Astrocyte (in vitro differentiated cells and primary cell): ENCODE results near the gene ELAC2. TPM values are rescaled to one million over a fixed set of nuclear protein-coding genes. Genes with fewer than 3 reads are reported as not detected.

ENCODE experiments used
- DNase-seq: peaks from one replicate; pipeline ENCODE4 v3.0.0-alpha.2; 2010; ENCODE audit warnings: low read depth
- FAIRE-seq: peaks from 2 replicates; lab custom pipeline; 2011; peaks lifted over from hg19 to GRCh38; lab: Jason Lieb, UNC
- H2AFZ ChIP-seq: 2 replicates; pipeline ENCODE4 v1.6.0; 2012; ENCODE audit warnings: low read depth, low read length, inconsistent platforms
- H3K27ac ChIP-seq: 2 replicates; pipeline ENCODE4 v1.5.1; 2011; ENCODE audit warnings: low read depth, low read length, inconsistent platforms
- H3K27me3 ChIP-seq: 2 replicates; pipeline ENCODE4 v1.6.0; 2011; ENCODE audit warnings: low read length, inconsistent platforms; ENCODE audit not compliant: insufficient read depth
- H3K36me3 ChIP-seq: 2 replicates; pipeline ENCODE4 v1.5.1; 2011; ENCODE audit warnings: low read length, inconsistent platforms; ENCODE audit not compliant: insufficient read depth
- H3K4me1 ChIP-seq: 2 replicates; pipeline ENCODE4 v1.5.1; 2011; ENCODE audit warnings: low read length, inconsistent platforms; ENCODE audit not compliant: insufficient read depth
- H3K4me2 ChIP-seq: 2 replicates; pipeline ENCODE4 v1.6.0; 2012; ENCODE audit warnings: low read length, inconsistent platforms
- H3K4me3 ChIP-seq: 2 replicates; pipeline ENCODE4 v1.5.1; 2011; ENCODE audit warnings: low read depth, mild to moderate bottlenecking, low read length, inconsistent platforms; ENCODE audit not compliant: insufficient read depth
- H3K79me2 ChIP-seq: 2 replicates; pipeline ENCODE4 v1.6.0; 2012; ENCODE audit warnings: mild to moderate bottlenecking, low read length, inconsistent platforms; ENCODE audit not compliant: insufficient read depth
- H3K9ac ChIP-seq: 2 replicates; pipeline ENCODE4 v1.6.0; 2012; ENCODE audit warnings: mild to moderate bottlenecking, low read length, inconsistent platforms
- H3K9me3 ChIP-seq: 2 replicates; pipeline ENCODE4 v1.5.1; 2012; ENCODE audit warnings: low read depth, mild to moderate bottlenecking, low read length, inconsistent platforms; ENCODE audit not compliant: insufficient read depth
- H4K20me1 ChIP-seq: 2 replicates; pipeline ENCODE4 v1.6.0; 2012; ENCODE audit warnings: low read length, inconsistent platforms; ENCODE audit not compliant: insufficient read depth
- H3K27ac Mint-ChIP-seq: one replicate; pipeline ENCODE4 v1.8.0; 2021; ENCODE audit warnings: mild to moderate bottlenecking, mixed read lengths; ENCODE audit not compliant: unreplicated experiment
- H3K27me3 Mint-ChIP-seq: one replicate; pipeline ENCODE4 v1.8.0; 2021; ENCODE audit warnings: low read depth, mixed read lengths; ENCODE audit not compliant: unreplicated experiment
- H3K36me3 Mint-ChIP-seq: one replicate; pipeline ENCODE4 v1.8.0; 2021; ENCODE audit warnings: low read depth, mixed read lengths; ENCODE audit not compliant: unreplicated experiment
- H3K4me1 Mint-ChIP-seq: one replicate; pipeline ENCODE4 v1.8.0; 2021; ENCODE audit warnings: low read depth, mixed read lengths; ENCODE audit not compliant: unreplicated experiment
- H3K4me3 Mint-ChIP-seq: one replicate; pipeline ENCODE4 v1.8.0; 2021; ENCODE audit warnings: mild to moderate bottlenecking, moderate library complexity, mixed read lengths; ENCODE audit not compliant: unreplicated experiment
- H3K9me3 Mint-ChIP-seq: one replicate; pipeline ENCODE4 v1.8.0; 2021; ENCODE audit warnings: mild to moderate bottlenecking, mixed read lengths; ENCODE audit not compliant: unreplicated experiment
- EZH2 ChIP-seq: IDR thresholded peaks from 2 replicates; pipeline ENCODE4 v1.6.1; 2012; ENCODE audit warnings: mild to moderate bottlenecking, low read length, inconsistent platforms; ENCODE audit not compliant: insufficient read depth
- total RNA-seq: library from RNA; stranded (reverse); gene quantifications from 2 replicates; pipeline ENCODE4 v1.2.1, GENCODE V29; 2021
- TF ChIP-seq, protein P1 (sequence below): IDR thresholded peaks from 2 replicates; pipeline ENCODE4 v1.5.1; 2011; ENCODE audit warnings: low read depth, mild to moderate bottlenecking, inconsistent platforms, low read length, moderate library complexity; ENCODE audit not compliant: insufficient read depth

The ELAC2 gene
- total RNA-seq, 1 donor from 2014 or later, result 63.2 TPM

DNA sequence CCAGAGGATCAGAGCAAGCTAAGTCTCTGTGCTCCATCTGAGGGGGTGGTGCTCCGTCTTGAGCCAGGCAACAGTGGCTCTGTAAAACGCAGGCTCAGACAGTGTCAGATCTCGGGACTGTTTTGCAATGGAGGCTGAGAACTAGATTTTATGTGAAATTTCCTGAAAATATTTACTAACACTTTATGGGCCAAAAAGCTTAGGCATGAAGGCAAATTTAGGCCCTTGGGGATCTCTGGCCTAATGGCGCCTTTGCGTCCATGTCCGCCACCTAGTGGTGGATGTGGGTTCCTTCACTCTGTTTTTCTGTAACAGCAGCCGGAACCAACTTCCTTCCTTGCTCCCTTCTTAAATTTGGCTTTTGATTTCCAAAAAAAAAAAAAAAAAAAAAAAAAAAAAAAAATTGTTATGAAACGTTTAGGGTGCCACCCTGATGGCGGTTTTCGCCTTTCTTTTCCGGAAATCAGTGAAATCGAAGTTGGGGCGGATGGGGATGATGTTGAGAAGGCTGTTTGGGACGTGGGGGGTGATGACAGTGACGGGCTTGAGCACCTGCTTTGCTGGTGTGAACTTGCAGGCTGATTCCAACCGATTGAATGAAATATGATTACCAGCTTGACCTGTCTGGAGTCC is 14.0 kb upstream of the ELAC2 start:
- FAIRE-seq, result no peak

DNA sequence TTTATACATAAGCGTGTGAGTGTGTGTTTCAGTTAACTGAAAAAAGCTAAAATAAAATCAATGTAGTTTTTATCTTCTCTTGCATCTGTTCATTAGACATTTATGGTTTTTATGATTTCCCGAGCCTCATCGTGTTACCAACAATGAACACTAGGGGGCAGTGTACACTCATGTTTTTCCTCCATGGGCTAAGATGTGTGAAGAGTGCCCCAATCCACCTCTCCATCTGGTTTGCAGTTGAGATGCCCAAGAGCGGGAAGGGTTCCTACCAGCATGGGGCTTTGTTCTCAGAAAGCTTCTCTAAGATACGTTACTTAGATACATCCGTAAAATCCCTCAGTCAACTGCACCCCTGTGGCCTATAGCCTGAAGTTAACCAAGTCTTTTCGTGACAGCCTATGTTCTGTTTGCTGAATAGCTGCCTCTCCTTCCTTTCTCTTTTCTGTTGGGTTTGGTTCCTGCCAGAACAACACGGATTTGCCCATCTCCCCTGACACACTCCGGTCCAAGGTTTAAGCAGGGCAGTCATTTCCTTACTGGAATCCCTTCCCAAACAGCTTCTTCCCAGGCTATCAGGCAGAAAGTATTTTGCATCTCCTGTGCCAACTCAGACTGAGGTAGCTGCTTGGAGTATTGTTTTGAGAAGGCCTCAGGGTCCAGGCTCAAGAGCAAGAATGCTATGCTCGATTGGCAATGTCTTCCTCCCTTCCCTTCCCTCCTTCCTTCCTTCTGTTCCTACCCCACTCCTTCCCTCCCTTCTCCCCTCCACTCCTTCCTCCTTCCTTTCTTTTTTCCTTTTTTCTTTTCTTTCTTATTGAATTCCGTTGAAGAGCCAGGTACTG is 12.9 kb upstream of the ELAC2 start:
- FAIRE-seq (peak; percentile 67), DNase-seq (no peak)
- Mint-ChIP-seq H3K36me3 (no peaks in the 10 kb centered on the region), H3K9me3 (peaks cover 3% of the 10 kb centered on the region), H3K27me3 (peaks cover 8% of the 10 kb centered on the region), H3K4me3 (no peak overlapping the region), H3K27ac (no peak overlapping the region), H3K4me1 (no peaks in the 10 kb centered on the region)
- no peaks in the 10 kb centered on the region for H3K4me1 ChIP-seq
- no peak overlapping the region for H3K4me2 ChIP-seq
- no peaks in the 10 kb centered on the region for H3K36me3 ChIP-seq
- H3K9ac ChIP-seq, result no peak overlapping the region
- H2AFZ ChIP-seq, result no peak overlapping the region
- H3K9me3 ChIP-seq, result no peaks in the 10 kb centered on the region
- TF ChIP-seq EZH2, result no peak
- TF ChIP-seq, protein P1, sequence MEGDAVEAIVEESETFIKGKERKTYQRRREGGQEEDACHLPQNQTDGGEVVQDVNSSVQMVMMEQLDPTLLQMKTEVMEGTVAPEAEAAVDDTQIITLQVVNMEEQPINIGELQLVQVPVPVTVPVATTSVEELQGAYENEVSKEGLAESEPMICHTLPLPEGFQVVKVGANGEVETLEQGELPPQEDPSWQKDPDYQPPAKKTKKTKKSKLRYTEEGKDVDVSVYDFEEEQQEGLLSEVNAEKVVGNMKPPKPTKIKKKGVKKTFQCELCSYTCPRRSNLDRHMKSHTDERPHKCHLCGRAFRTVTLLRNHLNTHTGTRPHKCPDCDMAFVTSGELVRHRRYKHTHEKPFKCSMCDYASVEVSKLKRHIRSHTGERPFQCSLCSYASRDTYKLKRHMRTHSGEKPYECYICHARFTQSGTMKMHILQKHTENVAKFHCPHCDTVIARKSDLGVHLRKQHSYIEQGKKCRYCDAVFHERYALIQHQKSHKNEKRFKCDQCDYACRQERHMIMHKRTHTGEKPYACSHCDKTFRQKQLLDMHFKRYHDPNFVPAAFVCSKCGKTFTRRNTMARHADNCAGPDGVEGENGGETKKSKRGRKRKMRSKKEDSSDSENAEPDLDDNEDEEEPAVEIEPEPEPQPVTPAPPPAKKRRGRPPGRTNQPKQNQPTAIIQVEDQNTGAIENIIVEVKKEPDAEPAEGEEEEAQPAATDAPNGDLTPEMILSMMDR, result peak; percentile 81
- H4K20me1 ChIP-seq, result no peaks in the 10 kb centered on the region
- H3K79me2 ChIP-seq, result no peaks in the 10 kb centered on the region
- H3K27ac ChIP-seq, result no peak overlapping the region
- H3K4me3 ChIP-seq, result no peak overlapping the region
- peaks cover 2% of the 10 kb centered on the region for H3K27me3 ChIP-seq

More for the DNA sequence above, 14.0 kb upstream of the ELAC2 start:
- H2AFZ ChIP-seq, result no peak overlapping the region
- H3K4me3 ChIP-seq, result no peak overlapping the region
- Mint-ChIP-seq H3K36me3 (no peaks in the 10 kb centered on the region), H3K4me1 (no peaks in the 10 kb centered on the region), H3K9me3 (peaks cover 6% of the 10 kb centered on the region), H3K4me3 (no peak overlapping the region), H3K27ac (no peak overlapping the region), H3K27me3 (peaks cover 6% of the 10 kb centered on the region)
- no peaks in the 10 kb centered on the region for H4K20me1 ChIP-seq
- no peak overlapping the region for H3K27ac ChIP-seq
- no peaks in the 10 kb centered on the region for H3K36me3 ChIP-seq
- peaks cover 2% of the 10 kb centered on the region for H3K27me3 ChIP-seq
- no peaks in the 10 kb centered on the region for H3K4me1 ChIP-seq
- TF ChIP-seq, protein P1, result peak; percentile 74
- no peak for TF ChIP-seq EZH2
- no peak overlapping the region for H3K4me2 ChIP-seq
- no peaks in the 10 kb centered on the region for H3K9me3 ChIP-seq
- no peak for DNase-seq
- H3K79me2 ChIP-seq, result no peaks in the 10 kb centered on the region
- H3K9ac ChIP-seq, result no peak overlapping the region
